HCT116 (cell line): ENCODE data around the gene GPX5. TPM values are rescaled to one million over a fixed set of nuclear protein-coding genes. Genes with fewer than 3 reads are reported as not detected.

Experiments
- ATAC-seq: fragments of 200-7000 bp; cut with Tn5 transposase; 2 replicates; pipeline ENCODE4 v1.9.1; 2020; ENCODE audit warnings: mild to moderate bottlenecking, moderate library complexity
- BruUV-seq: library from RNA; stranded (reverse); fragments of 400-500 nt; replicated peaks from 2 replicates; lab custom pipeline; 2021; lab: Mats Ljungman, UMichigan
- CTCF ChIA-PET: fragments of 300-600 bp; sonication (Branson Sonifier 250); formaldehyde crosslinking; loops from one replicate; lab custom pipeline; 2021; ENCODE audit warnings: antibody characterized with exemption; lab: Charles Lee
- POLR2A ChIA-PET: fragments of 300-600, 350-600 bp; sonication (Branson Sonifier 250); formaldehyde crosslinking; loops from one replicate; lab custom pipeline; 2021; ENCODE audit warnings: antibody characterized with exemption; lab: Charles Lee
- RAD21 ChIA-PET, 2 experiments: fragments of 300-600 bp; sonication (Branson Sonifier 250); formaldehyde crosslinking; loops; one replicate each; lab custom pipeline; 2023; ENCODE audit warnings: low total read pairs in 2 of 2; ENCODE audit not compliant: uncharacterized antibody in 2 of 2, unreplicated experiment in 2 of 2, low non-redundant PET in 1 of 2; lab: Charles Lee
- DNase-seq: peaks from one replicate; pipeline ENCODE4 v3.0.0-alpha.2; 2010; ENCODE audit warnings: low read depth, low spot score
- H2AFZ ChIP-seq: fragments of 200-600 bp; shearing (Covaris generic), sonication (generic); 2 replicates; pipeline ENCODE4 v1.6.1; 2017; ENCODE audit warnings: low read depth, mixed run types, mixed read lengths, antibody characterized with exemption, low read length; ENCODE audit not compliant: poor library complexity, severe bottlenecking
- H3K27ac ChIP-seq: 2 replicates; pipeline ENCODE4 v1.5.1; 2012; ENCODE audit warnings: low read depth, low read length
- H3K27me3 ChIP-seq: fragments of 200-600 bp; sonication (generic); 2 replicates; pipeline ENCODE4 v1.6.1; 2016; ENCODE audit warnings: mixed run types, low read length, mixed read lengths; ENCODE audit not compliant: insufficient read depth
- H3K36me3 ChIP-seq, 2 experiments: fragments of 200-500 bp in 1 of 2; fragments of 200-600 bp in 1 of 2; sonication (Bioruptor generic) in 1 of 2; sonication (generic) in 1 of 2; 2 replicates each; pipeline versions ENCODE4 v1.5.1 to v1.6.1; 2014 to 2016; ENCODE audit warnings: low read length in 2 of 2, inconsistent platforms in 1 of 2, mixed read lengths in 1 of 2, mixed run types in 1 of 2; ENCODE audit not compliant: insufficient read depth in 2 of 2, control insufficient read depth in 1 of 2
- H3K4me1 ChIP-seq, 2 experiments: fragments of 200-600 bp in 1 of 2; sonication (generic) in 1 of 2; 2 replicates each; pipeline versions ENCODE4 v1.5.1 to v1.6.1; 2012 to 2017; ENCODE audit warnings: low read length in 2 of 2, inconsistent platforms in 1 of 2, mild to moderate bottlenecking in 1 of 2, mixed read lengths in 1 of 2, mixed run types in 1 of 2, moderate library complexity in 1 of 2; ENCODE audit not compliant: insufficient read depth in 2 of 2, control insufficient read depth in 1 of 2
- H3K4me2 ChIP-seq: fragments of 200-600 bp; sonication (generic); 2 replicates; pipeline ENCODE4 v1.6.1; 2017; ENCODE audit warnings: mixed run types, low read length, mixed read lengths
- H3K4me3 ChIP-seq, 2 experiments: fragments of 200-600 bp in 1 of 2; sonication (generic) in 1 of 2; replicated peaks in 1 of 2; 2 replicates each; pipeline ENCODE4 v1.5.1; 2011 to 2016; ENCODE audit warnings: low read length in 2 of 2, control low read depth in 1 of 2, low read depth in 1 of 2, mild to moderate bottlenecking in 1 of 2, mixed read lengths in 1 of 2, mixed run types in 1 of 2
- H3K79me2 ChIP-seq: fragments of 200-600 bp; sonication (generic); 2 replicates; pipeline ENCODE4 v1.6.1; 2017; ENCODE audit warnings: mild to moderate bottlenecking, mixed run types, low read length, moderate library complexity, mixed read lengths; ENCODE audit not compliant: insufficient read depth
- H3K9ac ChIP-seq: fragments of 200-600 bp; sonication (generic); 2 replicates; pipeline ENCODE4 v1.6.1; 2016; ENCODE audit warnings: low read length, mixed read lengths
- H3K9me2 ChIP-seq: fragments of 200-600 bp; sonication (generic), shearing (Covaris generic); 2 replicates; pipeline ENCODE4 v1.6.1; 2017; ENCODE audit warnings: mixed run types, mild to moderate bottlenecking, moderate library complexity; ENCODE audit not compliant: insufficient read depth
- H3K9me3 ChIP-seq, 2 experiments: fragments of 200-500 bp in 1 of 2; fragments of 200-600 bp in 1 of 2; sonication (Bioruptor generic) in 1 of 2; sonication (generic) in 1 of 2; 2 replicates each; pipeline ENCODE4 v1.6.1; 2014 to 2017; ENCODE audit warnings: low read length in 2 of 2, mixed read lengths in 2 of 2, inconsistent platforms in 1 of 2, low read depth in 1 of 2, mild to moderate bottlenecking in 1 of 2, mixed run types in 1 of 2, moderate library complexity in 1 of 2; ENCODE audit not compliant: control insufficient read depth in 1 of 2, insufficient read depth in 1 of 2
- H4K20me1 ChIP-seq: fragments of 200-600 bp; sonication (generic), shearing (Covaris generic); 2 replicates; pipeline ENCODE4 v1.6.1; 2017; ENCODE audit warnings: mixed run types, mild to moderate bottlenecking, moderate library complexity; ENCODE audit not compliant: insufficient read depth
- CBX3 ChIP-seq: IDR thresholded peaks from 2 replicates; pipeline ENCODE4 v1.6.1; 2012; ENCODE audit warnings: low read depth
- CEBPB ChIP-seq: IDR thresholded peaks from 2 replicates; pipeline ENCODE4 v1.6.1; 2012; ENCODE audit warnings: low read depth
- ELF1 ChIP-seq: IDR thresholded peaks from 2 replicates; pipeline ENCODE4 v1.6.1; 2012; ENCODE audit warnings: low read depth, borderline replicate concordance
- EZH2 ChIP-seq: fragments of 200-600 bp; sonication (generic); IDR thresholded peaks from 2 replicates; pipeline ENCODE4 v1.6.1; 2017; ENCODE audit warnings: antibody characterized with exemption, mixed run types
- FOSL1 ChIP-seq: IDR thresholded peaks from 2 replicates; pipeline ENCODE4 v1.6.1; 2012; ENCODE audit warnings: low read depth
- JUND ChIP-seq: IDR thresholded peaks from 2 replicates; pipeline ENCODE4 v1.6.1; 2012
- POLR2AphosphoS5 ChIP-seq: IDR thresholded peaks from 2 replicates; pipeline ENCODE4 v1.6.1; 2011; ENCODE audit warnings: mild to moderate bottlenecking, low read depth, low read length, moderate library complexity
- SIN3A ChIP-seq: IDR thresholded peaks from 2 replicates; pipeline ENCODE4 v1.6.1; 2012; ENCODE audit warnings: low read depth
- SP1 ChIP-seq: IDR thresholded peaks from 2 replicates; pipeline ENCODE4 v1.6.1; 2012; ENCODE audit warnings: low read depth
- SRF ChIP-seq: IDR thresholded peaks from 2 replicates; pipeline ENCODE4 v1.6.1; 2012; ENCODE audit warnings: low read depth
- YY1 ChIP-seq: IDR thresholded peaks from 2 replicates; pipeline ENCODE4 v1.6.1; 2011; ENCODE audit warnings: low read length, low read depth, moderate library complexity, mild to moderate bottlenecking; ENCODE audit not compliant: insufficient replicate concordance; ENCODE audit errors: extremely low read depth
- ZFX ChIP-seq: fragments of 450-650 bp; IDR thresholded peaks from 2 replicates; pipeline ENCODE4 v1.6.1; 2017
- intact Hi-C: fragments of 100-400 bp; cut with micrococcal nuclease; formaldehyde crosslinking; loops from 2 replicates; pipeline ENCODE4 v1.10.0; 2022
- total RNA-seq: library from RNA; stranded (reverse); gene quantifications from one replicate; pipeline ENCODE4 v1.2.1, GENCODE V29; 2021; ENCODE audit not compliant: unreplicated experiment
- TF ChIP-seq, protein P1 (sequence below), 3 experiments: fragments of 200-600 bp in 1 of 3; sonication (generic) in 1 of 3; IDR thresholded peaks in 2 of 3; conservative IDR thresholded peaks in 1 of 3; 2 replicates each; pipeline ENCODE4 v1.5.1; 2012 to 2017; ENCODE audit warnings: low read depth in 2 of 3, low read length in 2 of 3, antibody characterized with exemption in 1 of 3, borderline replicate concordance in 1 of 3, control low read depth in 1 of 3, mild to moderate bottlenecking in 1 of 3, mixed read lengths in 1 of 3, mixed run types in 1 of 3, moderate library complexity in 1 of 3; ENCODE audit not compliant: insufficient read depth in 1 of 3
- TF ChIP-seq, protein P2 (sequence below): IDR thresholded peaks from 2 replicates; pipeline ENCODE4 v1.6.1; 2012
- TF ChIP-seq, protein P3 (sequence below): IDR thresholded peaks from 2 replicates; pipeline ENCODE4 v1.6.1; 2012
- TF ChIP-seq, protein P4 (sequence below): IDR thresholded peaks from 2 replicates; pipeline ENCODE4 v1.6.1; 2011; ENCODE audit warnings: mild to moderate bottlenecking, low read length, moderate library complexity; ENCODE audit not compliant: insufficient replicate concordance; ENCODE audit errors: extremely low read depth

GPX5 gene
- total RNA-seq, 1 experiment from 2014 or later = not detected

DNA sequence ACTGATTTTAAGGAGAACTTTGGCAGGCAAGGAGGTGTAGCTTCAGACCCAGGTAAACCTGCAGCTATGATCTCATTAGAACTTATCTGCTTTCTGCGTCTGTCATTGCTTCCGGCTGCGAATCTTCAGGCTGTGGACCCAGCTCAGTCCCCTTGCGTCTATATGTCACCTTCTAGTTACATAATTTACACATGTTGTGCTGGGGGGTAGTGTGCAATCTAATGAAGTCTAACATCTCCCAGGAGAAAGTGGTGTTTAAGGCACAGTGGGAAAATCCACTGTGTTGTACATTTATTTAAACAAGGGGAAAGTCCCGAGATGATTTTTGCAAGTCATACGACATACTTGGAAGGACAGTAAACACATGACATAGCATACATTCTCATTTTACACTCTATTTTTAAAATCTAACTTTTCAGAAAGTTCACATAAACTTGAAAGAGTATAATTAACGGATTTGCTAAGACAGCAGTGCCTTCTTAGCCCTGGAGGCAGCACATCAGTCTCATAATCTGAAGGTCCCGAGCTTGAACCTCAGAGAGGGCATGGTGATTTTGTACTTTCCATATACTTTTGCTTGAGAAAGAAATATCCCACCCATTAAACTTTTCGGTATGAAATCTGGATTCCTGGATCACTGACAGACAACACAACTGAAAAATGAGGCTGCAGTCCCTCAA lies 45.3 kb upstream of the GPX5 start:
- BruUV-seq = no TSS peak
- Histone ChIP-seq H3K79me2 (no peaks in the 10 kb centered on the region), H4K20me1 (no peaks in the 10 kb centered on the region), H3K27ac (no peak overlapping the region), H3K36me3 (no peaks in the 10 kb centered on the region), H3K9me3 (no peaks in the 10 kb centered on the region), H3K4me3 (no peak overlapping the region), H3K27me3 (no peaks in the 10 kb centered on the region), H3K9me2 (no peaks in the 10 kb centered on the region)
- no peak for ATAC-seq
- CTCF ChIA-PET = no interaction called here
- no peak for TF ChIP-seq SIN3A
- TF ChIP-seq SP1 = no peak
- no peak for TF ChIP-seq EZH2
- TF ChIP-seq, protein P1, sequence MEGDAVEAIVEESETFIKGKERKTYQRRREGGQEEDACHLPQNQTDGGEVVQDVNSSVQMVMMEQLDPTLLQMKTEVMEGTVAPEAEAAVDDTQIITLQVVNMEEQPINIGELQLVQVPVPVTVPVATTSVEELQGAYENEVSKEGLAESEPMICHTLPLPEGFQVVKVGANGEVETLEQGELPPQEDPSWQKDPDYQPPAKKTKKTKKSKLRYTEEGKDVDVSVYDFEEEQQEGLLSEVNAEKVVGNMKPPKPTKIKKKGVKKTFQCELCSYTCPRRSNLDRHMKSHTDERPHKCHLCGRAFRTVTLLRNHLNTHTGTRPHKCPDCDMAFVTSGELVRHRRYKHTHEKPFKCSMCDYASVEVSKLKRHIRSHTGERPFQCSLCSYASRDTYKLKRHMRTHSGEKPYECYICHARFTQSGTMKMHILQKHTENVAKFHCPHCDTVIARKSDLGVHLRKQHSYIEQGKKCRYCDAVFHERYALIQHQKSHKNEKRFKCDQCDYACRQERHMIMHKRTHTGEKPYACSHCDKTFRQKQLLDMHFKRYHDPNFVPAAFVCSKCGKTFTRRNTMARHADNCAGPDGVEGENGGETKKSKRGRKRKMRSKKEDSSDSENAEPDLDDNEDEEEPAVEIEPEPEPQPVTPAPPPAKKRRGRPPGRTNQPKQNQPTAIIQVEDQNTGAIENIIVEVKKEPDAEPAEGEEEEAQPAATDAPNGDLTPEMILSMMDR (IDR thresholded peaks at IDR 0.05 in 2 of 3, conservative IDR thresholded peaks at IDR 0.05 in 1 of 3; ENCODE audit: borderline replicate concordance in 1 of 3, insufficient read depth in 1 of 3, low read depth in 2 of 3, low read length in 2 of 3) = no peak
- TF ChIP-seq, protein P2, sequence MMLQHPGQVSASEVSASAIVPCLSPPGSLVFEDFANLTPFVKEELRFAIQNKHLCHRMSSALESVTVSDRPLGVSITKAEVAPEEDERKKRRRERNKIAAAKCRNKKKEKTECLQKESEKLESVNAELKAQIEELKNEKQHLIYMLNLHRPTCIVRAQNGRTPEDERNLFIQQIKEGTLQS = no peak
- TF ChIP-seq, all 23 proteins: peak for 0
- Histone ChIP-seq H3K9ac (no peak overlapping the region), H2AFZ (no peak overlapping the region), H3K4me1 (no peaks in the 10 kb centered on the region), H3K4me2 (no peak overlapping the region)
- intact Hi-C loops = no loop called here
- ChIA-PET POLR2A (no interaction called here), RAD21 (no interaction called here)
- DNase-seq = no peak

DNA sequence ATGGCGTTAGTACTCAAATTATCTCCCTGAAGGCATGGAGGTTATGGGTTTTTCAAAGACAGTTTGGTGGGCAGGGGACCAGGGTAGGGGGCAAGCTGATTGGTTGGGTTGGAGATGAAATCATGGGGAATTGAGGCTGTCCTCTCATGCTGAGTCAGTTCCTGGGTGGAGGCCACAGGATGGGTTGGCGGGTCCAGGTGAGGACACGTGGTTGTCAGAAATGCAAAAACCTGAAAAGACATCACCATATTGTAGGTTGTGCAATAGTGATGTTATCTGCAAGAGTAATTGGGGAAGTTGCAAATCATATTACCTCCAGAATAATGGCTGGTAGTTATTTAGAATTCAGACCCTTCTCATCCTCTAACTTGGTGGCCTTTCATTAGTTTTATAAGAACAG lies 40.2 kb upstream of the GPX5 start:
- intact Hi-C loops = no loop called here
- BruUV-seq = no TSS peak
- DNase-seq (no peak), ATAC-seq (no peak)
- Histone ChIP-seq H3K4me1 (peaks cover 6 to 13% of the 10 kb centered on the region in 2 experiments; a peak in 3 of 4 replicates), H3K4me2 (no peak overlapping the region), H3K36me3 (no peaks in the 10 kb centered on the region), H3K27ac (no peak overlapping the region), H3K4me3 (no peak overlapping the region), H3K9me2 (no peaks in the 10 kb centered on the region), H3K9me3 (no peaks in the 10 kb centered on the region), H3K79me2 (no peaks in the 10 kb centered on the region), H3K9ac (no peak overlapping the region), H4K20me1 (no peaks in the 10 kb centered on the region), H3K27me3 (no peaks in the 10 kb centered on the region), H2AFZ (no peak overlapping the region)
- RAD21 ChIA-PET = no interaction called here
- POLR2A ChIA-PET = no interaction called here
- CTCF ChIA-PET = no interaction called here
- no peak for TF ChIP-seq YY1
- TF ChIP-seq, protein P3, sequence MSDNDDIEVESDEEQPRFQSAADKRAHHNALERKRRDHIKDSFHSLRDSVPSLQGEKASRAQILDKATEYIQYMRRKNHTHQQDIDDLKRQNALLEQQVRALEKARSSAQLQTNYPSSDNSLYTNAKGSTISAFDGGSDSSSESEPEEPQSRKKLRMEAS = no peak
- no peak for TF ChIP-seq CEBPB
- TF ChIP-seq ELF1 = no peak
- TF ChIP-seq, protein P4, sequence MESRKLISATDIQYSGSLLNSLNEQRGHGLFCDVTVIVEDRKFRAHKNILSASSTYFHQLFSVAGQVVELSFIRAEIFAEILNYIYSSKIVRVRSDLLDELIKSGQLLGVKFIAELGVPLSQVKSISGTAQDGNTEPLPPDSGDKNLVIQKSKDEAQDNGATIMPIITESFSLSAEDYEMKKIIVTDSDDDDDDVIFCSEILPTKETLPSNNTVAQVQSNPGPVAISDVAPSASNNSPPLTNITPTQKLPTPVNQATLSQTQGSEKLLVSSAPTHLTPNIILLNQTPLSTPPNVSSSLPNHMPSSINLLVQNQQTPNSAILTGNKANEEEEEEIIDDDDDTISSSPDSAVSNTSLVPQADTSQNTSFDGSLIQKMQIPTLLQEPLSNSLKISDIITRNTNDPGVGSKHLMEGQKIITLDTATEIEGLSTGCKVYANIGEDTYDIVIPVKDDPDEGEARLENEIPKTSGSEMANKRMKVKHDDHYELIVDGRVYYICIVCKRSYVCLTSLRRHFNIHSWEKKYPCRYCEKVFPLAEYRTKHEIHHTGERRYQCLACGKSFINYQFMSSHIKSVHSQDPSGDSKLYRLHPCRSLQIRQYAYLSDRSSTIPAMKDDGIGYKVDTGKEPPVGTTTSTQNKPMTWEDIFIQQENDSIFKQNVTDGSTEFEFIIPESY = no peak
- no peak for TF ChIP-seq SRF
- TF ChIP-seq JUND = no peak
- no peak for TF ChIP-seq SIN3A
- TF ChIP-seq FOSL1 = no peak
- TF ChIP-seq POLR2AphosphoS5 = no peak
- TF ChIP-seq ZFX = no peak
- no peak for TF ChIP-seq EZH2
- TF ChIP-seq, protein P2 = no peak
- TF ChIP-seq CBX3 = no peak
